ENCODE measurements around the gene SCUBE2.
"Not testable (repeated sequence)": the region's sequence is repeated elsewhere in the genome, so short reads cannot be mapped to it uniquely, and the experiment has no call there.

SCUBE2 gene

GRCh38 chr11:9103542-9104276, 12.3 kb upstream of the SCUBE2 start:
- DNase-seq, result no peak

GRCh38 chr11:9099617-9100016, 8.2 kb upstream of the SCUBE2 start:
- no peak for DNase-seq

GRCh38 chr11:9098455-9098854, 7.1 kb upstream of the SCUBE2 start:
- not testable (repeated sequence) for DNase-seq

GRCh38 chr11:9097186-9097943, 6.0 kb upstream of the SCUBE2 start:
- not testable (repeated sequence) for DNase-seq

GRCh38 chr11:9096427-9096826, 5.0 kb upstream of the SCUBE2 start:
- no peak for DNase-seq

GRCh38 chr11:9095421-9095820, 4.0 kb upstream of the SCUBE2 start:
- DNase-seq, result no peak

GRCh38 chr11:9094420-9094819, 3.0 kb upstream of the SCUBE2 start:
- no peak for DNase-seq

GRCh38 chr11:9092853-9093778, 1.7 kb upstream of the SCUBE2 start:
- DNase-seq, result no peak

- no peak for DNase-seq
These were observed 673 bp upstream of the SCUBE2 start for GRCh38 chr11:9092072-9092471.

GRCh38 chr11:9090488-9091043, 833 bp downstream of the SCUBE2 start:
- DNase-seq, result no peak

- no peak for DNase-seq
These were observed 1.8 kb downstream of the SCUBE2 start for GRCh38 chr11:9089636-9090035.

- no peak for DNase-seq
These were observed 2.3 kb downstream of the SCUBE2 start for GRCh38 chr11:9089061-9089460.

GRCh38 chr11:9082575-9082974, 8.8 kb downstream of the SCUBE2 start:
- DNase-seq, result no peak

- no peak for DNase-seq
These were observed 10.2 kb downstream of the SCUBE2 start for GRCh38 chr11:9081153-9081552.

GRCh38 chr11:9078113-9079086, 13.0 kb downstream of the SCUBE2 start:
- DNase-seq, result no peak

GRCh38 chr11:9077164-9077563, 14.2 kb downstream of the SCUBE2 start:
- DNase-seq, result no peak

GRCh38 chr11:9076661-9077060, 14.7 kb downstream of the SCUBE2 start:
- DNase-seq, result no peak

GRCh38 chr11:9076046-9076445, 15.4 kb downstream of the SCUBE2 start:
- DNase-seq, result no peak

- no peak for DNase-seq
These were observed 15.8 kb downstream of the SCUBE2 start for GRCh38 chr11:9075556-9075955.

GRCh38 chr11:9074338-9075029, 16.9 kb downstream of the SCUBE2 start:
- no peak for DNase-seq

All from CD4-positive, alpha-beta T cell treated with Interleukin-21 for 1 hour (primary cell).